OCI-LY3 (cell line): Measurements from ENCODE around the gene TPCN2.

ENCODE experiments used
- H2AFZ ChIP-seq: fragments of 200-600, 300-600 bp; shearing (Covaris generic); 2 replicates; pipeline ENCODE4 v1.6.0; 2014; ENCODE audit warnings: antibody characterized with exemption, low read depth, low read length
- H3K27ac ChIP-seq: fragments of 200-600, 300-600 bp; sonication (generic); 2 replicates; pipeline ENCODE4 v1.5.1; 2014; ENCODE audit warnings: mild to moderate bottlenecking, low read length, moderate library complexity, mixed read lengths
- H3K27me3 ChIP-seq: fragments of 200-600, 300-600 bp; sonication (generic); 2 replicates; pipeline ENCODE4 v1.6.1; 2014; ENCODE audit warnings: low read depth, low read length, mixed read lengths
- H3K36me3 ChIP-seq: fragments of 200-600, 300-600 bp; sonication (generic); replicated peaks from 2 replicates; pipeline ENCODE3; 2014; ENCODE audit warnings: low read depth, low read length, mixed read lengths
- H3K4me1 ChIP-seq: fragments of 300-600, 200-600 bp; sonication (generic); 2 replicates; pipeline ENCODE4 v1.6.1; 2014; ENCODE audit warnings: low read length, mixed read lengths
- H3K4me2 ChIP-seq: fragments of 200-600, 300-600 bp; sonication (generic); 2 replicates; pipeline ENCODE4 v1.6.1; 2014; ENCODE audit warnings: low read length, mixed read lengths
- H3K4me3 ChIP-seq: fragments of 300-600, 200-600 bp; sonication (generic); 2 replicates; pipeline ENCODE4 v1.5.1; 2014; ENCODE audit warnings: antibody characterized with exemption, mild to moderate bottlenecking, low read length, moderate library complexity
- H3K79me2 ChIP-seq: fragments of 300-600, 200-600 bp; shearing (Covaris generic); 2 replicates; pipeline ENCODE4 v1.6.1; 2014; ENCODE audit warnings: mild to moderate bottlenecking, low read length, mixed read lengths
- H3K9ac ChIP-seq: fragments of 300-600, 200-600 bp; shearing (Covaris generic); 2 replicates; pipeline ENCODE4 v1.6.0; 2014; ENCODE audit warnings: mild to moderate bottlenecking, low read length, moderate library complexity
- H3K9me3 ChIP-seq: fragments of 200-600, 300-600 bp; shearing (Covaris generic); 2 replicates; pipeline ENCODE4 v1.6.1; 2014; ENCODE audit warnings: low read length, mixed read lengths; ENCODE audit not compliant: insufficient read depth
- H4K20me1 ChIP-seq: fragments of 200-600, 300-600 bp; sonication (generic); 2 replicates; pipeline ENCODE4 v1.6.1; 2016; ENCODE audit warnings: low read length, mixed read lengths; ENCODE audit not compliant: insufficient read depth
- EZH2phosphoT487 ChIP-seq: fragments of 200-600 bp; shearing (Covaris generic); IDR thresholded peaks from 2 replicates; pipeline ENCODE4 v1.6.1; 2018; ENCODE audit warnings: antibody characterized with exemption, mixed run types, low read depth
- TF ChIP-seq, protein P1 (sequence below): fragments of 200-600, 300-600 bp; sonication (generic); IDR thresholded peaks from 2 replicates; pipeline ENCODE4 v1.5.1; 2014; ENCODE audit warnings: antibody characterized with exemption, low read length, low read depth

Gene TPCN2

DNA sequence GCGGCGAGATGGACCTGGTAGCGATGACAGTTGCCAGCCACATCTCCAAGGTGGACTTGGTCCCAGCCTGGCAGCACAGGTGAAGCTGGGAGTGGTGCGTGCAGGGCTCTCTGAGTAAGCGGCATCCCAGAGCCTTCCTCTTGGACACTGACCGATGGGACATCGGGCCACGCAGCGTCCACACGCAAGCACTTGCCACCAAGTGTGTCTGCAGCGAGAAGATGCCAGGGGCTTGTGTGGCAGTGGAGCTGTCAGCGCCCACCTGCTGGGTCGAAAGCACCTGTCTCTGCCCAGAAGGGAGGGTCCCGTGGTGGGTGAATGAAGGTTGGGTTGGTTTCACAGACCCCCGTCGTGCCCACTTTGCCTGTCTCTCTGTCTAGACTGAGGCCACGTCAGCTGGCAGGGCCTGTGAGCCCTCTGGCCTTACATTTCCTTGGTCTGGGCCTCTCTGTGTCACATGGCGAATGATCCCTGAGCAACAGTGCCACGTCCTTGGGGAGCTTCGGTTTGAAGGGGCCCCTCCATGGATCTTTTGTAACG lies 56.2 kb downstream of the TPCN2 start:
- Histone ChIP-seq H3K4me2 (no peak overlapping the region), H3K79me2 (no peaks in the 10 kb centered on the region), H3K27me3 (no peaks in the 10 kb centered on the region), H4K20me1 (no peaks in the 10 kb centered on the region), H2AFZ (no peak overlapping the region), H3K4me3 (no peak overlapping the region), H3K9ac (no peak overlapping the region), H3K27ac (no peak overlapping the region), H3K36me3 (no peaks in the 10 kb centered on the region), H3K4me1 (peaks cover 4% of the 10 kb centered on the region; the same call in 1 of the 2 replicates), H3K9me3 (no peaks in the 10 kb centered on the region)
- TF ChIP-seq, protein P1, sequence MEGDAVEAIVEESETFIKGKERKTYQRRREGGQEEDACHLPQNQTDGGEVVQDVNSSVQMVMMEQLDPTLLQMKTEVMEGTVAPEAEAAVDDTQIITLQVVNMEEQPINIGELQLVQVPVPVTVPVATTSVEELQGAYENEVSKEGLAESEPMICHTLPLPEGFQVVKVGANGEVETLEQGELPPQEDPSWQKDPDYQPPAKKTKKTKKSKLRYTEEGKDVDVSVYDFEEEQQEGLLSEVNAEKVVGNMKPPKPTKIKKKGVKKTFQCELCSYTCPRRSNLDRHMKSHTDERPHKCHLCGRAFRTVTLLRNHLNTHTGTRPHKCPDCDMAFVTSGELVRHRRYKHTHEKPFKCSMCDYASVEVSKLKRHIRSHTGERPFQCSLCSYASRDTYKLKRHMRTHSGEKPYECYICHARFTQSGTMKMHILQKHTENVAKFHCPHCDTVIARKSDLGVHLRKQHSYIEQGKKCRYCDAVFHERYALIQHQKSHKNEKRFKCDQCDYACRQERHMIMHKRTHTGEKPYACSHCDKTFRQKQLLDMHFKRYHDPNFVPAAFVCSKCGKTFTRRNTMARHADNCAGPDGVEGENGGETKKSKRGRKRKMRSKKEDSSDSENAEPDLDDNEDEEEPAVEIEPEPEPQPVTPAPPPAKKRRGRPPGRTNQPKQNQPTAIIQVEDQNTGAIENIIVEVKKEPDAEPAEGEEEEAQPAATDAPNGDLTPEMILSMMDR, result no peak
- no peak for TF ChIP-seq EZH2phosphoT487

DNA sequence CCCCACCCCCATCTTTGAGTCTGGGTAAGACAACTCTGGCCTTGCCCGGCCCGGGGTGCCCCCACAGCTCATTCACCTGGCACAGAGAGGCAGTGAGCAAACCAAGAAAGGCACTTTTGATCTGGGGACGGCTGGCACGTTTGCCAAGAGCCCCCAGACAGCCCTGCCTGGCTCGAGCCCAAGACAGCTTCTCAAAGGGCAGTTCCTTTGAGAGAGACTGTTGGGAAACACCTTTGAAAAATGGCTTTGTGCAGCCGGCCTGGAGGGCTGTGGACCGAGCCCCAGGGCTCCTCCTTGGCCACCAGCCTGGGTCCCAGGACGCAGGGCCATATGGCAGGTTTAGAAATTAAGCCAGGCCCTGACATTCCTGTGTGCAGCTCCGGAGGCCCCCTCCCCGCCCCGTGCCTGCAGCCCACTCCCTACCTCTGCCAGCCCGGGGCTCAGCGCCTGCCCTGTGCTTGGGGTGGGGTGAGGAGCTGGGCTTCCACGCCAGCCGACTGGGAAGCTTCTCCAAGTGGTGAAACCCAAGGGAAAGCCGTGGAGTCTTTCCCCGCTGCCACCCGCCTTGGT lies 56.8 kb downstream of the TPCN2 start:
- H3K9ac ChIP-seq, result no peak overlapping the region
- no peaks in the 10 kb centered on the region for H3K9me3 ChIP-seq
- H3K27me3 ChIP-seq, result no peaks in the 10 kb centered on the region
- H4K20me1 ChIP-seq, result no peaks in the 10 kb centered on the region
- no peak overlapping the region for H3K4me3 ChIP-seq
- H2AFZ ChIP-seq, result no peak overlapping the region
- H3K4me1 ChIP-seq, result peaks cover 4% of the 10 kb centered on the region; the same call in 1 of the 2 replicates
- no peaks in the 10 kb centered on the region for H3K79me2 ChIP-seq
- no peak overlapping the region for H3K4me2 ChIP-seq
- H3K27ac ChIP-seq, result no peak overlapping the region
- H3K36me3 ChIP-seq, result no peaks in the 10 kb centered on the region
- no peak for TF ChIP-seq EZH2phosphoT487
- TF ChIP-seq, protein P1, result no peak

DNA sequence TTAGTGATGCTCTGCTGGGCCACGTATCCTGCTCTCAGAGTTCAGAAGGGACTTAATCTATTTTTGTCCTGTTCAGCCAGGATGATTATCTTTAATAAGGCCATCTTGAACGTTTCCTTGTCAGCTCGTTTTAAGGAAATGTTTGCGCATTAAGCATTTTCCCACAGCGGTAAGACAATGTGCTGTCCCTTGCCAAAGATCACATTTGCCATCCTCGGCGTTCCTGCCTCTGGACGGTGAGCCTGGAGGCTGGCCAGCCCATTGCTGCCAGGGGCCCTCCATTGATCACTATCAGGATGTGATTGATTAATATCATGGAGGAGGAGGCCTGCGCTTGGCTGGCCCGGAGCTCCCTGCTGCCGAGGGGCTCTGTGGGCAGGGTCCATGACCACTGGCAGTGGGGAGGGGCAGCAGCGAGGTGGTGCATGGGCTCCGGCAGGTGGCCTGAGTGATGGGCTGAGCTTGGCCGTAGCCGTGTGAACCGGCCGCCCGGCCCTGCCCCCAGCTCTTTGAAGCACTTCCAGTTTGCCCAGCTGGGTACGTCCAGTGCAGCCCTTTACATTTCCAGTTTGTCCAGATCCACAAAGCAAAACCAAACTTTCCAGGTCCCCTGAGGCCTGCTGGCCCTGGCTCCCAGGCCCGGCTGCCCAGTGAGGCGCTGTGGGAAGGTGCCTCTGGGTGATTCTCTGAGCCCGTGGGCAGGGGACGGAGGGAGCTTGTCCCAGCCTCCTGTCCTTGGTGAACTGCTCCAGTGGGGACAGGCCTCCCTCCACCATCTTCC lies 57.5 kb downstream of the TPCN2 start:
- H3K9ac ChIP-seq, result no peak overlapping the region
- H3K4me2 ChIP-seq, result no peak overlapping the region
- TF ChIP-seq, protein P1, result no peak
- no peak for TF ChIP-seq EZH2phosphoT487
- H2AFZ ChIP-seq, result no peak overlapping the region
- H3K27ac ChIP-seq, result no peak overlapping the region
- H3K4me3 ChIP-seq, result no peak overlapping the region
- no peaks in the 10 kb centered on the region for H3K27me3 ChIP-seq
- H3K79me2 ChIP-seq, result no peaks in the 10 kb centered on the region
- H4K20me1 ChIP-seq, result no peaks in the 10 kb centered on the region
- no peaks in the 10 kb centered on the region for H3K9me3 ChIP-seq
- peaks cover 4% of the 10 kb centered on the region; the same call in 1 of the 2 replicates for H3K4me1 ChIP-seq
- no peaks in the 10 kb centered on the region for H3K36me3 ChIP-seq

- no peak overlapping the region for H3K9ac ChIP-seq
- H3K4me1 ChIP-seq, result no peaks in the 10 kb centered on the region
- H3K27me3 ChIP-seq, result no peaks in the 10 kb centered on the region
- H3K4me3 ChIP-seq, result no peak overlapping the region
- H3K4me2 ChIP-seq, result no peak overlapping the region
- H3K27ac ChIP-seq, result no peak overlapping the region
- H2AFZ ChIP-seq, result no peak overlapping the region
- no peaks in the 10 kb centered on the region for H3K79me2 ChIP-seq
- TF ChIP-seq EZH2phosphoT487, result no peak
- TF ChIP-seq, protein P1, result no peak
- no peaks in the 10 kb centered on the region for H4K20me1 ChIP-seq
- H3K36me3 ChIP-seq, result no peaks in the 10 kb centered on the region
- H3K9me3 ChIP-seq, result no peaks in the 10 kb centered on the region
Measured at GRCh38 chr11:69107413-69107812, 58.7 kb downstream of the TPCN2 start.
